NCI-H774 (cell line): ENCODE data around the gene ACAP2.

Experiments
- DNase-seq: peaks from one replicate; lab custom pipeline; 2025; lab: John Stamatoyannopoulos, UW

The ACAP2 gene

DNA sequence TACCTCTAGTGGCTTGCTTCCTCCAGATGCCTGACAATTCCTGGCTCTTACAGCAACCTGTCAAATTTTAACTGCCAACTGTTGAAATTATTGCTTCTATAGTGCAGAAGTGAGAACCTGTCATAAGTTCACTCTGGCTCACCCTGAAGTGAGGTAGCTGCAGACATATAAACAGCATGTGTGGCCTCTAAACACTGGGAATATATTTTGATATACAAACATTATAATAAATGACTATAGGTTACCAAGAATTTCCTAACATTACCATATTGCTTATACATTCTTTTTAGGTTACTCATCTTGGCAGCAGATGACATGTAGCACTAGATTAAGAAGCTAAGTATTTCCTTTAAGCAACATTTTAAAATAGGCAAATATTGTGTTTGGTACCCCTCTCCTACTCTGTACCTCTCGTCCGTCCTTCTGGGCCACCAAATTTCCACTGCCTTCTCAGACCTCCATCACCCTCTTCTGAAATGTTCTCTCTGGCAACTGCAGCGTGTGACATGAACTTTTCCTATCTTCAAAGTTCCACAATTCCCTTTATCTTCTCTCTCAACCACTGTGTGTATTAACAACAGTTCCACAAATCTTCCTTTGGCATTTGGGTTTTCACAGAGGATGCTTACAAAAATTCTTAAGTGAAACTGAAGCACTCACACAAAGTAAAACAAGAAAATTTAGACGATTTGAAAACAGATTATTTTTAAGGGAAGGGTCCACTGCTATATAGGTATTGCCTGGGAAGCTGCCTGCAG, 156.5 kb downstream of the ACAP2 start:
- no peak for DNase-seq

DNA sequence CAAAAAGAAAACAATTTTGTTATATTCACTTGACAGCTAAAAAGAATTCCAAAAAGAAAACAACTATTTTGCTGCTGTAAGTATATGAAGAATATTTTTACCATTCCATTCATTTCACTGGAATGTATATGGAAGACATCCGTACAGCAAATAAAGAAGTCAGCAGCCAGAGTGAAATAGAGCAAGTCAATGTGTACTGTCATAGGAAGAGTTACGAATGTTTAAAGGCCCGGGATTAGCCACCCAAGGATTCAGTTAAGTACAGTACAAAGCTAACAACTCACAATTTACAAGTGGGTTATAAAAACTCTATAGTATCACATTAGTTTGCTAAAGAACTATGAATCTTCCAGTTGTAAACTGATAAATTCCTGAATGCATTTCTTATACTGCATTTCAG, 157.4 kb downstream of the ACAP2 start:
- DNase-seq: no peak

DNA sequence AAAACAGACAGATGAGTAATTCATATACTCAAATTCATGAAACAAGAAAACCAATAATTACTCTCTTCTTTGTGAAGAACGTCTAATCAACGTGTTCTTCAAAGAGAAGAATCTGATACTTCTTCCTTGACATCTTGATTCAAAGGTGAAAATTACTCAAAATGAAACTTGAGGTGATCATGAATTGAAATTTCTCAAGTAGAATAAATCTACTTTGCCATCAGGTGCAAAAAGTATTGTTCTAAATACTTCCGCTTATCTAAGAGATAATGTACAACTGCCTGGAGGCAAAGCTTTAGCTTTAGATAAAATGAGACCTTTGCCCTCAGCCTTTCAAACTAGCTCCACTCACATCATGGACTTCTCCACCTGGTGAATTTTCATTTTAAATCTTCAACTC, 158.0 kb downstream of the ACAP2 start:
- no peak for DNase-seq

DNA sequence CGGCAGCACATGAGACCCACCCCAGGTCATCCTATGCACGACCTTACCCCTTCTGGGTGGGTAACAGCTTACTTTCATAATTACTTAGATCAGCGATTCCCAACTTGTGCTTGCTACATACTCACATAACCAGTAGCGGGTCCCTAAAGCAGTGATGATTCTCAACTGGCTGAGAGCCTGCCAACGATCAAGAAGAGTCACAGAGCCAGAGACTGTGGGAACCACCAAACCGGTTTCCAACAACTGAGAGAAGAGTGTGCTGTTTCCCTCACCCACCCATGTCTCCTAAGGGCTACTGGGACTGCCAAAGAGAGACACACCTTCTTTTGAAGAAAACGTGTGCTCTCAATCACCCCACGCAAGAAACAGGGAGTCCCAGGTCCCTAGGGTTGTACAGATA, 159.9 kb downstream of the ACAP2 start:
- no peak for DNase-seq

DNA sequence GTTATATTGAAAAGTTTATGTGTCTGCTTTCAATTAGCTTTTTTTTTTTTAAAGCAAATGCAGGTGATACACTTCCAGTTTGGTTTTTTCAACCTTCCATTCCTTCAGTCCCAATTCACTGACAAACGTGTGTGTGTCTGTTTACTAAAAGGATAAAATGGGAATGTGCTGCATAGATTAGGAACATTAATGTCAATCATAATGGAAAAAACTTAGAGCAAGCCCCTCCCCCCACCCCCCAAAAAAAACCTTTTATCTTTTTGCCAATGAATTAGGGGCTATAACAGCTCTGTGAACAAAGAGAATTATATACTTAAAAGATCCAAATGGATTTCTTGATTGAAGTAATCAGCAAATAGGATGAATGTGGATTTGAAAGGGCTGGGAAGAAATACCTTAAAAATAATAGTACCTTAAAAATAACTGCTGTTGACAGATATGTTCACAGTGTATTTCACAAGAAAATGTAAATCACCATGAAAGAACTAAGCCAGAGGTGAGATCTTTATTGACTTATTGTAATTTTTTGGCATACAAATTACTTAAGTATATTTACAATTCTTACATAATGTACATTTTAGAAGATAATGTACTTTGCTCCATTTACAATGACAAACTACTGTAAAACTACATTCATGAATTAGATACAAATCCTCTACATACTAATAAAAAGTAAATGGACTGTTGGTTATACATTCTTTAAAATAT, 168.4 kb downstream of the ACAP2 start:
- no peak for DNase-seq

DNA sequence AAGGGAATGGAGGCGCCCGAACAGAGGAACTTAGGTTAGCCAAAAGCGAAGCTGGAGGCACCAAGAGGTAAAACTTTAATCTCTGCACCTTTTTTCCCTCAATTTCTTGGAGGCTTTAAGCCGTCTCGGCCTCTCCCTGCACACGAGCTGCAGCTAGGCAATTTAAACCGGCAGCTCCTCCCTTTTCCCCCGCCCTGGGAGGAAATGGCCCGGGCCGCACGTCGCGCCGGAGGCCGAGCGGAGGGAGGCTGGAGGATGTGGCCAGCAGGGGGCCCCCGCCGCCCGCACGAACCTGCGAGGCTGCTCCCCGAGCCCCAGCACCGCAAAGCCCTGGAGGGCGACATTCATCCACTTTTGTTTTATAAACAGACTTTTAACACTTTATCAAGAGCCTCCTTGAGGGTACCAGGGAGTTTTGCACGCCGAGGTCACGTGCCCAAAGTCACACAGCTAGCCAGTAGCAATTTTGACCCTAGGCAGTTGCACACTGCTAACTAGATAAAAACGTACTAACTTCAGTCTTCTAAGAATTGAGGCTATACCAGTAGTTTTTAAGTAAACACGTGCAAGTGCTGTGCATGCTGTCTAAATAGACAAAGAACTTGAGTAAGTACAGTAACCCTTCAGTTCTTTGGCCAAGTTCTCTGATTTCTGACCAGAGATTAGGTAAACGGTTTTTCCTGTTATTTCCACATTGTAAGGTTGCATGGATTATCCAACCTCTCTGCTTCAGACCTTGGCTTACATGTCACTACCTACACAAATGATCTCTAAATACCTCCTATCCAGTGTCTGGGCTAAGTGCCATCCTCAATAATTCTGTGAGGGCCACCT, 171.2 kb downstream of the ACAP2 start:
- DNase-seq: peak; percentile 93

DNA sequence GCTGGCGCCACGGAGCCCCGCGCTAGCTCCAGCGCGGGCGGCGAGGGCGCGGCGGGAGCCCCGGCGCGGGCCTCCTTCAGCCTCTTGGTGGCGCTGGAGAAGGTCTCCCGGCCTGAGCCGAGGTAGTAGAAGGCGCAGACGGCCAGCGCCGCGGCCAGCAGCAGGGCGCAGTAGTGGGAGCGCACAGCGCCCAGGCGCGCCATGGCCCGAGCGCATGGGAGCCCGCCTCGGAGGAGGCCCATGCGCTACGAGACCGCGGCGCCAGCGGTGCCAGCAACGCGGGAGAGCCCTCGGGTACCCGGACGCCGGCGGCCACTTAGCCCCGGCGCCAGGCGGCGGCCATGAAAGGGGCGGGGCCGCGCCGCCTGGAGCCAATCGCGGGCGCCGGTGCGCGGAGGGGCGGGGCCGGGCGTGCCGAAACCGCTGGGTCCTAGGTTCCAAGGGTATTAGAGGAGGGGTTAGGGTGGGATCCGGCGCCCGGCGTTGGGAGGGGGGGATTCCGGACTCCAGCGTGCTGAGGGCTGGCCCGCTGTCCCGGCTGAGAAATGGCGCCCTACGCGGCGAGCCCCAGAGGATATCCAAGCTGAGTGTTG, 171.9 kb downstream of the ACAP2 start, which contains the start of gene XXYLT1:
TSS of gene XXYLT1 (minus strand) at position 343 of the 593 bp plus-strand sequence. CDS start at position 242, 101 bp downstream.
- peak; percentile 97 for DNase-seq

DNA sequence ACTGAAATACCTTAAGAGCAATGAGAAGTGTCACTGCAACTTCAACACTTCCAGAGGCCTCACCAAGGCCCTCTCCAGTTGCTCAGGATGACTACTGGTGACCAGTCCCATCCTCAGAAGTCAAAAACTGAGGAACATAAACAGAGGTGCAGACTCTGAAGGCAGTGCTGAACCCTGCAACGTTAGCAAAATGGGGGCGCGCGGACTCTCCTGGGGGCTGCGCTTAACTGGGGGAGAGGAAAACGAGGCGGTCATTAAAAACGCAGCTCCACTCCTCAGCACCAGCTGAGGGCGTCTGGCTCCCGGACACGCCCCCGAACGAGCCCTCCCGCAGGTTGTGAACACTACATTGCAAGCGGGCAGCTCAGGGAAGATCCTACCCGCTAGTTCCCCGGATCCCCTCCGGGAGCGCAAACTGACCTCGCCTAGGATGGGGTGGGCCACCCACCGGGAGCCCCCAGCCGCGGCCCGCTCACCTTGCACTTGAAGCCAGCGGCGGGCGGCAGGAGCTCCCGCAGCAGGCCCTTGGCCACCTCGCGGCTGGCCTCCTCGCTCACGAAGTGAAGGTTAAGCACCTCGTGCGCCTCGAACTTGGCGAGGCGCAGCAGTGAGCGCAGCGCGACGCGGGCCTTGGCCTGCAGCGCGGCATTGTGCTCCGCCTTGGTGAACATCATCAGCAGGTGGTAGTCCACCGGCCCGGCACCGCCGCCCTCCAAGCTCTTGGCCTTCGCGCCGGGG, 172.6 kb downstream of the ACAP2 start:
- DNase-seq: peak; percentile 55

DNA sequence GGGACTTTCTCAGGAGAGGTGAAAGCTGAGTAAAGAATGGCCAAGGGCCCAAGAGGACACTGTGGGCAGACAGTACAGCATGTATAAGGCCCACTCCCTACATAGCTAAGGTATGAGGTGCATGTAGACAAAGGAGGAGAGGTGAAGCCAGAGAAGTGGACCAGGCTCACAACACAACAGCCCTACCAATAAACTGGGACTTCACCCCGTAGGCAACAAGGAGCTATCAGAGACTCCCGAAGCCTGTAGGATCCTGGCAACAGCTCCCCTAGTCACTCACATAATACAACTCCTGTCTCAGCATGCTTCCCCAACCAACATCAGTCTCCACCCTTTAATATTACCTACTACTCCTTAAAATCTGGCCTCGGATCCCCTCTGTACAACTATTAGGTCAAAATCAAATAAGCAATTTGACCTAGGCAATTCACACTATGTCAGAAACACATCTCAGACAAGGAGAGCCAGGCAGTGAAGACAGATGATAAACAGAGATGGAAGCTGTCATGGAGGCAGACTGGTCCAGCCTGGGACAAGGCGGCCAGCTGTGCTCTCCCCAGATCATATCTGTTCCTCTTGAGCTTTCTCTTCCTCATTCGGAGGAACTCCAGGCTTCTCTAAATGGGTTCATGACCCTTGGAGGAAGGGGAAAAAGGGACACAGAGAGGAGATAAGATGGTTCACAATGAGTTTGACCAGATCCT, 173.3 kb downstream of the ACAP2 start:
- no peak for DNase-seq

DNA sequence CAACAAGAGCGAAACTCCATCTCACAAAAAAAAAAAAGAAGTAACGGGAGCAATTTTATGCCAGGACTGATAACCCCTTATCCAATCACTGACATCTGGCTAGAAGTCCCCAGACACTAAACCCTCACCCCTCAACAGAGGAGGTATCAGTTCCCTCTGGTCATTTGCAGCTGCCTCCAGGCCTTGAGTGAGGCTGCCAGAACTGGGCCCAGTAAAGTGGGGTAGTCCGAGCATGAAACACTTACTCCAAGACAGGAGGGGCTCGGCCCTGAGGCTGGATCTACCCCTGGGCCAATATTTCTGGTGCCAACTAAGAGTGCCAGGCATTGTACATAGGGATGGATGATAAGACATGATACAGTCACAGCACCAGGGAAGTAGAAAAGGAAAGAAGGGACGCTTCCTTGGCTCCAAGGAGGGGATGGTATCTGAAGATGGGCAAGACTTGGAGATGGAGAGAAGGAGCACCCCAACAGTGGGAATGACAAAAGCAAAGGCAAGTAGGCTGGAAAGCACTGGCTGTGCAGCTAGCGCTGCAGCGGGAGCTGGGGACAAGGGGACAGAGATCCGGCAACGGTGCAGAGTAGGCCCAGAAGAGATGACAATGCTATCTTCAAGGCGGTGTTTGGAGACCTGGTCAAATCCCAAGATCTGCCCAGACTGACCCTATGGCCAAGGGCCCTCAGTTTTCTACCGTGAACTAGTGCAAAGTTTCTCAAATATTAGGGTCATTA, 174.1 kb downstream of the ACAP2 start:
- no peak for DNase-seq

DNA sequence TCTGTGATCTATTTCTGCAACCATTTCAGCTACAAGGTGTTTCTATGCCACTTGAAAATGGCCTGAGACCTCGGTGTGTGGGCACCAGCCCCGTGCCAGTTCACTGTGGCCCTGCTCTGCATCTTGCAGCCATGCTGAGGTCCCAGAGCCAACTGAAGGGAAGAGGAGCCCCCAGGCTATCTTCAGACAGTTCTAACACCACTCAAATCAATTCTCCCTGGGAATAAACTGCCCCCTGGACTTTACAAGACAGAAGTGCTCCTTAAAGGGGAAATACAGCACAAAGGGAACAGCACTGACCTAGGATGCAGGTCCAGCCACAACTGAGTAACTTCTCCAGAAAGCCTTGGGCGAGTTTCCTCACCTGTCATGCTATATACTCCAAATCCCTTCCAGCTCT, 175.7 kb downstream of the ACAP2 start:
- DNase-seq: no peak

DNA sequence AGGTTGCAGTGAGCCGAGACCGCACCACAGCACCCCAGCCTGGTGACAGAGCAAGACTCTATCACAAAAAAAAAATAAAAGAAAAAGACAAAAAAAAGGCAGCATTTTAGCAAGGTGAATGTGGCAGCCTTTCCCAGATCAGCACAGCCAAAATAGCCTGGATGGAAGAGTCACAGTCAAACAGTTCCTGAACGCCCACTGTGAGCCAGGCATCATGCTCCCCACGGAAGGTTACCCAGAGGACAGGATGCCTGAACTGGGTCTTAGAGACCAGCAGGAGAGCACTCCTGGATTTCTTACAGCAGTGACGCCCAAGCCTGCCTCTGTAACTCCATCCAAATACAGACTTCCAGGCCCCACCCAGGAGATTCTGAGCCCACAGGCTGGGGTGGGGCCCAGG, 176.4 kb downstream of the ACAP2 start:
- no peak for DNase-seq

DNA sequence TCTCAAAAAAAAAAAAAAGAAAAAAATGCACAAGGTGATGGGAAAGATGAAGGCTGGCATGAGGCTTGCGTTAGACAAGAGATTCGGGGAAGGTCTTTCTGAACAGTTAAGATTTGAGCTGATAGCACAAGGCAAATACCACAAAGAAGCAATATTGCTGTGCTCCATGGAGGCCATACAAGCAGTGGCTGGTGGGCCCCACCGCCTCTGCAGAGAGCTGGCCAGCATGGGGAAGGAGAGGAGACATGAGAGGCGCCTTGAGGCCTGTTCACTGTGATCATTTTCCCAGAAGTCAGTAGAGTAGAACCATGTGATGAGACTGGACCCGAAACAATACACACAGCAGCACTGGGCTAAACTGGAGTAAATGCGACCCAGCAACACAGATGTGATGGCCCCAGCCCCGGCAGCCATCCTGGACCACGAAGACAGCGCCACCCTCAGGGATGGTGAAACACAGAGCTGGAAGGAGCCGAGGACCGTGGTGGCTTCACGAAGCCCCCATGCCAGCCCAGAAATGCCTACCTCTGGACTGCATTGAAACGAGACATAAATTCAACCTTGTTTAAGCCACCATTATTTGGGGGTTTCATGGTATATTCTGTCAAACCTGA, 177.3 kb downstream of the ACAP2 start:
- DNase-seq: no peak

DNA sequence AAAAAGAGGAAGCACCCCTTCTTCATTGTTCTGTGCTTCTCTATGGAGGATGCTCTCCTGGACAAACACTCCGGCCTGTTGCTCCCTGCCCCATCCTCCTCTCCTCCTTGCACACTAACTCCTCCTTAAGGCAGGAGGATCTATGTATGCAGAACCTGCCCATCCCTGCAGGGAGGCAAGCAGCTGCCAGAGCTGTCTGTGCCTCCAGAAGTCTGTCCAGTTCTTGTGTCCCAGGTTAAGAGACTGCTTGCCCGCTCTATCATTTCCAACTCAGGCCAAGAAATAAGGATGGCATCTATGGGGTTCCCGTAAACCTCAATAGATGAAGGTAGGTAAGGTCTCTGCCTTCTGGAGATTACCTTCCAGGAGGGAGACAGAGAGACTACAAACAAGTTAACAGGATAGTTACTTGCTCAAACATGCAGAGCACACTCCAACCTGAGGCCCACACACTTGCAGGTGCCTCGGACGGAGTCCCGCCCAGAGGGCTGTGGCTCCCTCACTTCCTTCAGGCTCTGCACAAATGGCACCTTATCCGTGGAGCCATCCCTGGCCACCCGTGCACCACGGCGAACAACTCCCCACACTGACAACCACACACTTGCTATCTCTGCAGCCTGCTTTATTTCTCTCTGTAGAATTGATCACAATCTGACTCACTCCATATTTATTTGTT, 178.8 kb downstream of the ACAP2 start:
- DNase-seq: no peak

DNA sequence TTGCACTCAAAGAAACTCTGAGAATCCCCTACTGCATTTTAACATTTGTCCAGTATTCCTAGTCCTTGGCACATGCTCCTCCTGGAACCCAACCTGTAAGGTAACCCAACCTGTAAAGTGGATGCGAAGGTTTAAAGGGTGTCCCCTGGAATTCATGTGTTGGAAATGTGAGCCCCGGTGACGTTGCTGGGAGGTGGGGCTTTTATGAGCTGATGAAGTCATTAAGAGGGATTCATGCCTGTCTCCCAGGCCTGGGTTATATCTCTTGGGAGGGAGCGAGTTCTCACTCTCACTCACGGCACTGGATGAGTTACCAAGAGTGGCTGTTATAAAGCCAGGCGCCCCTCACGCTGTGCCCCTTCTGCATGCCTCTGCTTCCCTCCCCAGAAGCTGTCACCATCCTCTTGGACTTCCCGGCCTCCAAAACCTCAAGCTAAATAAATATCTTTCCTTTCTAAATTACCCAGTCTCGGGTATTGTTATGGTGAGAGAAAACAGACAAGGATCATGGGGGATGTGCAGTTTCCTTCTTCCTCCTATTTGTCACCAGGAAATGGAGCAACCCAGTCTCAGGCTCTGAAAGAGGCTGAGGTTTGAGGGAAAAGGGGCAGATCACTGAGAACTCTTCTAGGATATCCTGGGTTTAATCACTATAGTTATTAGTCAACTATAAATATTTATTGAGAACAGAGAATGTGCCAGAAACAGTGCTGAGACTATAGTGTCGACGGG, 179.5 kb downstream of the ACAP2 start:
- DNase-seq: no peak

DNA sequence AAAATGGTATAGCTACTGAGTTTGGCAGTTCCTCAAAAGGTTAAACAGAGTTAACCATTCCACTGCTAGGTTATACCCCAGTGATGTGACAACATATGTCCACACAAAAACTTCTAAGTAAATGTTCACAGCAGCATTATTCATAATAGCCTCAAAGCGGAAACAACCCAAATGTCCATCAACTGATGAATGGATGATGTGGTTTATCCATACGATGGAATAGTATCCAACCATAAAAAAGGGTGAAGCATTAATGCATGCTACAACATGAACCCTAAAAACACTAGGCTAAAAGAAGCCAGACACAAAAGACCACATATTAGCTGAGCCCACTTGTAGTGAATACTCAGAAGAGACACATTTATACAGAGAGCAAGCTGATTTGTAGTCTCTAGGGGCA, 180.9 kb downstream of the ACAP2 start:
- no peak for DNase-seq

DNA sequence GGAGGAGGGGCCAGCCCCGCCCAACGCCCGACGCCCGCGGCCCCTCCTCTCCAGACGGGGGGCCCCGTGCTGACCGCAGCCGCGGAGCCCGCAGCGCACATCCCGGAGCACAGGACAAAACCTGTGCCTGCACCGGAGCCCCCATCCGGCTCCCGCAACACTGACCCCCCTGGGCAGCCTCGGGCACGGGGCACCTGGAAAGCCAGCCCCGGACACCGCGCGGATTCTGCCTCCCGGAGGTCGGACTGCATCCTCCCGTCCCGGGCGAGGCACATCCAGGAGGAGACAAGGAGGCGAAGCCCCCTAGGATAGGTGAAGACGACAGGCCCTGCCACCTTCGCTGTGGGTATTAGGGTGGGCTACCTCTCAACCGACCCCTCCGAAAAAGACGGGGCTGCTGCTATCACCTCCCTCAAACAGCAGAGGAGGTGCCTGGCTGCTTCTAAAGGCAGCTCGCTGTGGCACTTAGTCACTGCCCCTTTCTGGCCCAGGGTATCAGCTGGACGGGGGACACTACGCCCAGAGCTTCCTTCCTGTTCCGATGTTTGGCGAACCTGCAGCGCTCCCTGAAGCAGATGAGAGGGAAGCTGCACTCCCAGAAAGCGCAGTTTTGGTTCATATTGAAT, 182.4 kb downstream of the ACAP2 start:
- no peak for DNase-seq
